HEK293T (cell line): ENCODE results near the gene KAT6B.

Experiments
- BHLHE40 ChIP-seq: fragments of 450-650 bp; IDR thresholded peaks from 2 replicates; pipeline ENCODE4 v1.6.1; 2016; ENCODE audit warnings: mild to moderate bottlenecking, moderate library complexity, borderline replicate concordance
- ELF4 ChIP-seq: fragments of 450-650 bp; IDR thresholded peaks from 2 replicates; pipeline ENCODE4 v1.6.1; 2017; ENCODE audit warnings: antibody characterized with exemption
- FOXA1 ChIP-seq: fragments of 450-650 bp; IDR thresholded peaks from 2 replicates; pipeline ENCODE4 v1.6.1; 2016; ENCODE audit warnings: mild to moderate bottlenecking
- FOXK2 ChIP-seq: fragments of 450-650 bp; IDR thresholded peaks from 2 replicates; pipeline ENCODE4 v1.6.1; 2016; ENCODE audit warnings: mild to moderate bottlenecking
- NFRKB ChIP-seq: fragments of 450-650 bp; IDR thresholded peaks from 2 replicates; pipeline ENCODE4 v1.6.1; 2016; ENCODE audit warnings: mild to moderate bottlenecking, moderate library complexity
- SUZ12 ChIP-seq: fragments of 450-650 bp; IDR thresholded peaks from 2 replicates; pipeline ENCODE4 v1.6.1; 2016; ENCODE audit warnings: mild to moderate bottlenecking

DNA sequence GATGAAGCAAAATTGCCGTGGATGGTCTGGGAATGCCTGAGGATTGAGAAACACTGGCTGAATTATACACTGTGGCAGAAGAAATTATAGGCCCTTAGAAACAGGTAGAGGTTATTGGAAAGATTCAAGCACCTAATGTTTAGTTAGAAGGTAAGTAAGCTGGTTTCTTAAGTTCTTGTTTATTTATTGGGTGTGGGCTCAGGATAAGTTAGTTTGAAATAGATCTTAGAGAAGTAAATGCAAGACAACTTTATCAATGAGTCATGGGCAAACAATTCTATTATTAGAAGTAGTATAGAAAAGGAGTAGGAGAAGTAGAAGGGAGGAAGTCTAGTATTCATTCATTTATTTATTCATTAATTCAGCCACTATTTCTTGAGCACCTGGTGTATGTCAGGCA is 96.5 kb downstream of the KAT6B start:
- TF ChIP-seq FOXK2 (no peak), FOXA1 (no peak), NFRKB (no peak), BHLHE40 (no peak), SUZ12 (no peak), ELF4 (no peak)
